ENCODE measurements around the gene SEC23B.

DNA sequence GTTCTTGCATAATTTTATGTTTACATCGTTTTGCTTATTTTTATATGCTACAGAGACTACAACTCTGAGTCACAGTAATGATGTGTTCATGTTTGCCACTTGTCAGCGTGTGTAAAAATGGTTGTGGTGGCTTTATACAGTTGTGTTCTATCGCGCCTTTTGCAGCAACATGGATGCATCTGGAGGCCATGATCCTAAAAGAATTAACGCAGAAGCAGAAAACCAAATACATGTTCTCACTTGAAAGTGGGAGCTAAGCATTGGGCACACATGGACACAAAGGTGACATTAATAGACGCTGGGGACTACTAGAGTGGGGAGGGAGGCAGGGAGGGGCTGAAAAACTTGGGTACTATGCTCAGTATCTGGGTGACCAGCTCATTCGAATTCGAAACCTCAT is 996 bp upstream of the SEC23B start:
- TF ChIP-seq CTCF (IDR thresholded peaks at IDR 0.05; ENCODE audit: borderline replicate concordance, extremely low read depth, low read length, poor library complexity, severe bottlenecking) (no peak), EZH2 (IDR thresholded peaks at IDR 0.05; ENCODE audit: borderline replicate concordance, low read depth, low read length, severe bottlenecking) (no peak)

Measured in DND-41 (cell line).